ENCODE measurements around the gene FA2H.
"Not testable (repeated sequence)": the region's sequence is repeated elsewhere in the genome, so short reads cannot be mapped to it uniquely, and the experiment has no call there.

The FA2H gene

GRCh38 chr16:74770831-74771526 is 3.6 kb downstream of the FA2H start:
- no peak for DNase-seq

- no peak for DNase-seq
These were observed 4.9 kb downstream of the FA2H start for GRCh38 chr16:74769586-74770190.

DNA sequence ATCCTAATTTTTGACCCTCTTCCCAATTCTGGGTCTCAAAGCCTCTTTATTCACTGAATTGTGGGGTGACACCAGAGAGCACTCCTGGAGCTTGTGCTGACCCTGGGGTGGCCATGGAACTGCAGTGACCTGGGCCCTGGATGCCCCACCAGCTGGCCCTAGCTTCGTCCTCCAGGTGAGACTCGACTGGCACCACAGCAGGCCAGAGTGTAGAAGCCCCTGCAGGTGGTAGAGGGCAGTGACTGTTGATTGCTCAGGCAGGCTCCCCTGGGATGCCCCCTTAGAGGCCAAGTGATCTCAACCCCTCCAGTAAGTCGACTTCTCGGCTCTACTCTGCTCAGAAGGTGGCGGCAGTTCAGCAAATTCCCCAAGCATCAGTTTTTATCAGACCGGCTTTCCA is 6.4 kb downstream of the FA2H start:
- DNase-seq: no peak

DNA sequence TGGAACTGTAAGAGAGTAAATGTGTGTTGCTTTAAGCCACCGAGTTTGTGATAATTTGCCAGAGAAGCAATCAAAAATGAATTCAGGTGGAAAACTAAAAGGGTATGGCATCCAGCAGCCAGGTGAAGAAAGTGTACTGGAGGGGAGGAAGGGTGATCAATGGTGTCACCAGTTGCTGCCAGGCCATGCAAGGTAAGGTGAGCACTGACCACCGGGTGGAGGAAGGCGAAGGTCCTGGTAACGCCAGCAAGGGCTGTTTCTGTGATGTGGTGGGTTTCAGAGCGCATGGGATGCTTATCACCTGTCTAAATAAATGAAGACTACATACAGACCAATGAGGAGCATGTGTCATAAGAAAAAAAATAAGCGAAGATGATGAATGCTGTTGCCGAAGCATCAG is 6.9 kb downstream of the FA2H start:
- DNase-seq: no peak

- no peak for DNase-seq
These were observed 7.9 kb downstream of the FA2H start for GRCh38 chr16:74766729-74767128.

GRCh38 chr16:74764184-74764583 is 10.4 kb downstream of the FA2H start:
- not testable (repeated sequence) for DNase-seq

- DNase-seq: no peak
These were observed 13.0 kb downstream of the FA2H start for GRCh38 chr16:74761665-74762064.

- peak; percentile 33 for DNase-seq
These were observed 14.4 kb downstream of the FA2H start for GRCh38 chr16:74760007-74760767.

GRCh38 chr16:74759564-74759963 is 15.1 kb downstream of the FA2H start:
- DNase-seq: no peak

DNA sequence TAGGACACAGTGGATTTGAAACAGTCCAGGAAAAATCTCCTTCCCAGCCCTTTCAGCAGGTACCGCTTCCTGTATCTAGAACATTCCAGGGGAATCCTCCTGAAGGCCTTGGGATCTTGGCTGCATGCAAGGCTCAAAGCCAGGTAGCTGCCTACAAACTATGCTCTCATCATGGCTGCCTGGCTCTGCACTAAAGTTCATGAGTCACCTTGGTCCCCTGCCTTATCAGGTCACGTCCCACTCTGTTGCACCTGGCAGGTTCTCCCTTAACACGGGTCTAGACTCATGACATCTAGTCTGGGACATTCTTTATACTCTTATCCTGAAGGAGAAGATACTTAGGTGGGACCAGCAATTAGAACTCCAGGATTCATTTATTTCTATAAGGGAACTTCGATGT is 15.8 kb downstream of the FA2H start:
- no peak for DNase-seq

- DNase-seq: no peak
These were observed 17.3 kb downstream of the FA2H start for GRCh38 chr16:74757349-74757748.

DNA sequence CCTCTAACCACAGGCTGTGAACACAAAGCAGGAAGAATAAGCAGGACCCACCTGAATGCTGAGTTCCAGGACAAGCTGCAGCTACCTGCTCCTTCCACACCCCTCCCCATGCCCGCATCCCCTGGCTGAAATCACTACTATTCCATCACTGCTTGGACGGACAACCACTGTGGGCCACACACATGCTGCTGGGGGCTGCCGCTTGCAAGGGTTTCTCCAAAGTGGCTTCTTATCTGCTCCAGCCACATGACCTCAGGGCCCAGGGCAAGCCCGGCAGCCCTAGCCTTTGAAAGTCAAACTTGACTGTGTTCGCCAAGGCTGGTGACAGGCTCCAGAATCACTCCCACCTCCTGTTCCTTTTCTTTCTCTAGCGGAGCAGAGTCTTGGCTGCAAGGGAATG is 18.4 kb downstream of the FA2H start:
- no peak for DNase-seq

GRCh38 chr16:74753180-74753579 is 21.4 kb downstream of the FA2H start:
- no peak for DNase-seq

GRCh38 chr16:74752756-74753155 is 21.9 kb downstream of the FA2H start:
- no peak for DNase-seq

DNA sequence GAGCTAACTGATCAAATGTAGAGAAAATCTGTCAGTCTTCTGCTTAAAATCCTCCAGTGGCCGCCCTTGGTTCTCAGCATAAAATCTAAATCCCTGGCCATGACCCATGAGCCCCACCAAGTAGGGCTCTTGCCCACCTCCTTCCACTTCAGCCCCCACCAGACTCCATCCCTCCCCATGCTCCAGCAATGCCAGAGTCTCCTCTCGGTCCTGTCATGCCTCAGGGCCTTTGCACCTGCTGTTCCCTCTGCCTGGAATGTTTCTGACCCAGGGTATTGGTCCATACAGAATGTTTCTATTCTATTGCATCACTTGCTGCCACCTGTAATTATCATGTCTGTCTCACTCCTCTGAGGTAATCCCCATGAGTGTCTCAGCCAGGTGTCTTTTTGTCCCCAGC is 22.4 kb downstream of the FA2H start:
- no peak for DNase-seq

DNA sequence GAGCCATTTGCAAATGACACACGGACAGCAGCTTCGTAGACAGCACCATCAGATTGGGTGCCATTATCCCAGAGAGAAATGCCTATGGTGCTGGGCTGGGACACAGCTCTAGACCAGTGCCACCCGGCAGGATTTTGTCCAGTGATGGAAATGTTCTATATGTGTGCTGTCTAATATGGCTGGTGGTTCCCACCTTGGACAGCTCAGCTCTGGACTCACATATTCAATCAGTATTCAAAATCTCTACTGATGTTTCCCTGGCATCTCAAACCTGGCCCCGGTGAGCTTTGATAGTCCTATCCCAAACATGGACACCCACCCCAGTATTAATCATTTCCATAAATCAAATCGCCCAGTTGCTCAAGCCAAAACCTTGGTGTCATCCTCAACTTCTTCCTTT is 23.0 kb downstream of the FA2H start:
- no peak for DNase-seq

DNA sequence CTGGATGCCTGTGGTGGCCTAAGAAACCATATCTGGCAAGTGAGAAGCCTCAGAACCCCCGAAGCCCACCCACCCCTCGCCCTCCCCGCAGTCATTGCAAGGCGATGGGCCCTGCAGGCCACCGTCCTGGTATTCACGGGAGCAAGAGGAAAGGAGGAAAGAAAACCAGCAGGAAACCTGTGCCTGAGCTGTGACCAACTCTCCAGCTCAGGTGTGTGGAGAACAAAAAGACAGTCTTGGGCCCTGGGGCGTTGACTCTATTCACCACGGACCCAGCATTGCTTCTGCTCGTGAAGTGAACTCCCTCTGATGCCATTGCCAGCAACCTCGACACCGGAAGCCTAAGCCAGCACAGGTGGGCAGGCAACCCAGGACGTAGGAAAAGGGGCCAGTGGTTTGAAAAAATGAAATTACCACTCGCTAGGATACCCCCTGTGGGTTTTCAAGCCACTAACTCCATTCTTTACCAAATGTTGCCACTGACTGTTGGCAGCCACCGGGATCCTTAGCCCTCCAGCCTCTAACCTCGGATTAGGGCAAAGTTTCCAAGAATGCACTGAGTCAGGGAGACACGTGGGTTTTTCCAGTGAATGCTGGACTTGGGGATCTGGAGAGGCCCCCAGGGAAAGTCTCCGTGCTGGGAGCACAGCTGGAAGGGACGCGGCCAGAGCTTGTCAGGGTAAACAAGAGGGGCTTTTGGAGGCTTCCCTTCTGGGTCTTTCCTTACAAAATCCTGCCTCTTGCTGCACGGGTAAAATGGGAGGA is 25.1 kb downstream of the FA2H start:
- DNase-seq: peak; percentile 32

GRCh38 chr16:74748616-74749026 is 26.0 kb downstream of the FA2H start:
- no peak for DNase-seq

DNA sequence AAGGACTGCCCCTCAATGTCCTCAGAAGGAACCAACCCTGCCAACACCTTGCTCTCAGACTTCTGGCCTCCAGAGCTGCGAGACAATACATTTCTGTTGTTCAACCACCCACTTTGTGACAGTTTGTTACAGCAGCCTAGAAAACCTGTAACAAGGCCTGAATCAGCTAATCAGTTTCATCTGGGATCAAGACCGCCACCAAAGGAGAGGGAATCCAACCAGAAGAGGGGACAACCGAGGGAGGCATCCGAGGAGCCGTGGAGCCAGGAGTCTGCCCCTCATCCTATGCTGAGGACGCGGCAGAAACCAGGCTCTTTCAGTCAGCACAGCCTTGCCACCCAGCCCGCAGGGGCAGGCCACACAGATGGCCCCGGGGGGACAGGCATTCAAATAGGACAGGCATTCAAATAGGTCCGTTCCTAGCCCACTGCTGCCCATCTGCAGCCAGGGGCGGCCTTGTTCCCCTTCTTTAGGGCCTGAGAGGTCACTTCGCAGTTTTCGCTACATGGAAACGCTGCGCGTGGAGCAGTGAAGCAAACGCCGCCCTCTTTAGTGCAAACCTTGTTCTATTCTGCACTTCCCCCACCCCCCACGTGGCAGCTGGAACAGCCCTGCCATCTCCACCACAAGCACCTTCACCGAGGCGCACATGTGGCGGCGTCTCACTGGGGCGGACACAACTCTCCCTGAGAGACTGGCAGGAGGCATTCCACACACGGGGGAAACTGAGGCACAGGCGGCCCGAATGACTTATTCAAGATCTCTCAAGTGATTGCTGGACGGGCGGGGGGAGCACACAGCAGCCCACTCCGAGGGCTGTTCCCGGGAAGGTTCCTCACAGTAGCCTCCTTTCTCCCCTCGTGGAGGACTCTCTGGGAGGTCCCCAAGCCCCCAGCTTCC is 26.7 kb downstream of the FA2H start:
- DNase-seq: no peak

GRCh38 chr16:74745926-74746325 is 28.7 kb downstream of the FA2H start:
- no peak for DNase-seq

DNA sequence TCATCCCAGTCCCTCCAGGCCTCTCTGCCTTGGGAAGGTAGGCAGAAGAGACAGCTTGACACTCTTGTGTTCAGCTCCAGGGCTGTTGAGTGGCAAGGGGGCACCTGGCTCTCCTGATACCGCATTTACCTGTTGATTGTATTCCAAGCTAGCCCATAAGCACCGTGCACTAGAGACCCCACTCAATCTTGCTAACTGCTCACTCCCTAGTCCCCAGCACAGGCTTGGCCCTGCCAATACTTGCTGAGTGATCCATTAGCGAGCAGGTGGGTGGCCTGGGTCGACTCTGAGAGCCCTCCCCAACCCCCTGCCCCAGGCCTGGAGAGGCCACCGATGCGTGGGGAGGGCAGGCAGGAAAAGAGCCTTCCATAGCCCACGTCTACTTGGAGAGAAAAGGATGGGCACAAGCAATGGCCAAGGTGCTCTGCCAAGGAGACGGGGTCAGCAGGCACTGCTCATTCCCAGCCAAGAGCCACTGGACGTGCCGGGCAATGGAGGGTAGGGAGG is 29.5 kb downstream of the FA2H start:
- no peak for DNase-seq

GRCh38 chr16:74744566-74744965 is 30.1 kb downstream of the FA2H start:
- no peak for DNase-seq

Measured in fibroblast of skin of back (primary cell).